BJ (cell line): ENCODE data around the gene UBE2S. TPM values are rescaled to one million over a fixed set of nuclear protein-coding genes. Genes with fewer than 3 reads are reported as not detected.

ENCODE experiments used
- CTCF ChIA-PET: fragments of 350-600 bp; formaldehyde crosslinking; extraction: SDS; loops from one replicate; lab custom pipeline; 2021; ENCODE audit warnings: antibody characterized with exemption, inconsistent platforms; lab: Yijun Ruan, JAX
- POLR2A ChIA-PET: fragments of 300-600 bp; sonication (Branson Sonifier 250); formaldehyde crosslinking; extraction: SDS; loops from one replicate; lab custom pipeline; 2021; ENCODE audit warnings: antibody characterized with exemption; lab: Charles Lee
- DNase-seq: peaks from one replicate; pipeline ENCODE4 v3.0.0-alpha.2; 2011; ENCODE audit warnings: low read depth
- H3K27me3 ChIP-seq: 2 replicates; pipeline ENCODE4 v1.6.0; 2011; ENCODE audit warnings: low read length; ENCODE audit not compliant: control insufficient read depth, insufficient read depth
- H3K36me3 ChIP-seq: 2 replicates; pipeline ENCODE4 v1.5.1; 2011; ENCODE audit warnings: low read length; ENCODE audit not compliant: control insufficient read depth, insufficient read depth
- H3K4me3 ChIP-seq: 2 replicates; pipeline ENCODE4 v1.5.1; 2011; ENCODE audit warnings: low read depth, mild to moderate bottlenecking, control low read depth, low read length
- polyA plus RNA-seq: library from polyadenylated mRNA; depleted of rRNA; stranded (reverse); fragments of >200 nt; gene quantifications from 2 replicates; pipeline ENCODE4 v1.2.3, GENCODE V29; 2011
- TF ChIP-seq, protein P1 (sequence below): IDR thresholded peaks from 2 replicates; pipeline ENCODE4 v1.5.1; 2011; ENCODE audit warnings: low read depth, mild to moderate bottlenecking, control low read depth, inconsistent platforms, low read length, moderate library complexity; ENCODE audit not compliant: insufficient read depth

Gene UBE2S
- polyA plus RNA-seq, 1 experiment, result 79.4 TPM

DNA sequence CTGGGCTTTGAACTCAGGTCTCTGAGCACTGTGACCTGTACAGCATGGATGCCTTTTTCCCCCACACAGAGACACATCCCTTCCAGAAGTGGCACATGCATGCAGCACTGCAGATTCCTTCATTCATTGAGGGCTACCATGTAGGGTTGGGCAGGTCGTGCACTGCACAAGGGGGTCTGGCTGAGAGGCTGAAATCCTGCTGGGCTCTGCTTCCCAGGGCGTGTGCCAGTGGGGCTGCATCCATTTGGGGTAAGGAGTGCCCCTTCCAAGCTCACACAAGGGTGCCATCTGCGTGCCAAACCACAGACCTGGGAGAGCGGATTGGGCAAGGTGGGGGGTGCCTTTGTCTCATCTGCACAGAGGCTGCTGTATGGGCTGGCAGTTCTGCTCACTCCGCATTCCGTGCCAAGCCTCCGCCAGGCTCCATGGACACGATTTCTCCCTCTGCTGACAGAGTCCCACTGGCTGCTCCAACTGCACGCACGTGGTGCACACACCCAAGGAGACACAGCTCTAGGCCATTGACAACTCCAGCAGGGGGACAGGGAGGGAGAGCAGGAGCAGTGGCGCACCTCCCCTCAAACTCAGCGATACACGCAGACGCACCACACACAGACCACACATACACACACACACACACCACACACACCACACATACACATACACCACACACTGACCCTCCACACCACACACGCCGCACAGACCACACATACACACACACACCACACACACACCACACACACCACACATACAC is 40.0 kb upstream of the UBE2S start:
- Histone ChIP-seq H3K4me3 (no peak overlapping the region), H3K36me3 (no peaks in the 10 kb centered on the region), H3K27me3 (peaks cover 29% of the 10 kb centered on the region)
- ChIA-PET CTCF (interaction anchor here (0.7 to 1.9 kb wide), 4 partner anchors 11 to 306 kb away, joined by 3 to 8 read pairs (median 4); no protein-coding TSS in a partner anchor), POLR2A (no interaction called here)
- no peak for DNase-seq
- TF ChIP-seq, protein P1, sequence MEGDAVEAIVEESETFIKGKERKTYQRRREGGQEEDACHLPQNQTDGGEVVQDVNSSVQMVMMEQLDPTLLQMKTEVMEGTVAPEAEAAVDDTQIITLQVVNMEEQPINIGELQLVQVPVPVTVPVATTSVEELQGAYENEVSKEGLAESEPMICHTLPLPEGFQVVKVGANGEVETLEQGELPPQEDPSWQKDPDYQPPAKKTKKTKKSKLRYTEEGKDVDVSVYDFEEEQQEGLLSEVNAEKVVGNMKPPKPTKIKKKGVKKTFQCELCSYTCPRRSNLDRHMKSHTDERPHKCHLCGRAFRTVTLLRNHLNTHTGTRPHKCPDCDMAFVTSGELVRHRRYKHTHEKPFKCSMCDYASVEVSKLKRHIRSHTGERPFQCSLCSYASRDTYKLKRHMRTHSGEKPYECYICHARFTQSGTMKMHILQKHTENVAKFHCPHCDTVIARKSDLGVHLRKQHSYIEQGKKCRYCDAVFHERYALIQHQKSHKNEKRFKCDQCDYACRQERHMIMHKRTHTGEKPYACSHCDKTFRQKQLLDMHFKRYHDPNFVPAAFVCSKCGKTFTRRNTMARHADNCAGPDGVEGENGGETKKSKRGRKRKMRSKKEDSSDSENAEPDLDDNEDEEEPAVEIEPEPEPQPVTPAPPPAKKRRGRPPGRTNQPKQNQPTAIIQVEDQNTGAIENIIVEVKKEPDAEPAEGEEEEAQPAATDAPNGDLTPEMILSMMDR, result no peak

GRCh38 chr19:55446060-55446459 is 38.5 kb upstream of the UBE2S start:
- H3K27me3 ChIP-seq, result peaks cover 32% of the 10 kb centered on the region
- DNase-seq, result no peak
- CTCF ChIA-PET, result interaction anchor here (1.4 to 1.9 kb wide), 2 partner anchors 9 to 28 kb away, joined by 6 to 8 read pairs; no protein-coding TSS in a partner anchor
- TF ChIP-seq, protein P1, result no peak
- no peaks in the 10 kb centered on the region for H3K36me3 ChIP-seq
- POLR2A ChIA-PET, result no interaction called here
- no peak overlapping the region for H3K4me3 ChIP-seq

- no peak for DNase-seq
- TF ChIP-seq, protein P1, result no peak
- peaks cover 35% of the 10 kb centered on the region for H3K27me3 ChIP-seq
- POLR2A ChIA-PET, result no interaction called here
- CTCF ChIA-PET, result interaction anchor here (0.6 to 2.1 kb wide), 5 partner anchors 9 to 284 kb away, joined by 3 to 10 read pairs (median 4); partner anchors contain the start of gene ISOC2
- H3K36me3 ChIP-seq, result no peaks in the 10 kb centered on the region
- H3K4me3 ChIP-seq, result no peak overlapping the region
These were observed 37.1 kb upstream of the UBE2S start for GRCh38 chr19:55444646-55445045.

- CTCF ChIA-PET, result interaction anchor here (0.6 to 2.1 kb wide), 6 partner anchors 10 to 284 kb away, joined by 3 to 10 read pairs (median 4); partner anchors contain the start of gene ISOC2
These were observed 36.4 kb upstream of the UBE2S start for GRCh38 chr19:55443824-55444480.

More at GRCh38 chr19:55443824-55444480, 36.4 kb upstream of the UBE2S start:
- TF ChIP-seq, protein P1, result no peak
- Histone ChIP-seq H3K4me3 (no peak overlapping the region), H3K27me3 (peaks cover 34% of the 10 kb centered on the region), H3K36me3 (no peaks in the 10 kb centered on the region)
- POLR2A ChIA-PET, result no interaction called here
- DNase-seq, result no peak
